Testis (tissue), 3 donors: ENCODE results near the gene KAT2B. TPM values are rescaled to one million over a fixed set of nuclear protein-coding genes. Genes with fewer than 3 reads are reported as not detected.

Source experiments
- DNase-seq: peaks from one replicate; pipeline ENCODE4 v3.0.0-alpha.2; 2019
- H3K27ac ChIP-seq, 2 donors: fragments of 200-600 bp; sonication (generic); one replicate each; pipeline ENCODE4 v1.5.1; 2019
- H3K27me3 ChIP-seq: fragments of 200-600 bp; sonication (generic); one replicate; pipeline ENCODE4 v1.5.1; 2019
- H3K36me3 ChIP-seq: fragments of 200-600 bp; sonication (generic); one replicate; pipeline ENCODE4 v1.5.1; 2017; ENCODE audit warnings: low read depth; ENCODE audit errors: missing control alignments
- H3K4me1 ChIP-seq: fragments of 200-600 bp; sonication (generic); one replicate; pipeline ENCODE4 v1.5.1; 2019
- H3K4me3 ChIP-seq, 2 donors: fragments of 200-600 bp; sonication (generic); one replicate each; pipeline ENCODE4 v1.5.1; 2017 to 2019
- H3K9me3 ChIP-seq: fragments of 200-600 bp; sonication (generic); one replicate; pipeline ENCODE4 v1.5.1; 2017
- CTCF ChIP-seq, 3 experiments: fragments of 450-650 bp in 2 of 3; fragments of 200-600 bp in 1 of 3; sonication (generic) in 1 of 3; IDR thresholded peaks; one replicate each; pipeline ENCODE4 v1.5.1; 2016 to 2019; ENCODE audit warnings: antibody characterized with exemption in 3 of 3, mild to moderate bottlenecking in 2 of 3, moderate library complexity in 1 of 3
- POLR2A ChIP-seq: fragments of 450-650 bp; IDR thresholded peaks from one replicate; pipeline ENCODE4 v1.6.1; 2017; ENCODE audit warnings: antibody characterized with exemption, mild to moderate bottlenecking, moderate library complexity
- WGBS, 2 donors: methylation state at CpG; one replicate each; pipeline ENCODE4 v1.1.5; 2018; 5-methylcytosine and 5-hydroxymethylcytosine counted together
- intact Hi-C: fragments of 100-400 bp; cut with DNase I; formaldehyde crosslinking; loops from one replicate; pipeline ENCODE4 v1.15.1; 2023; ENCODE audit warnings: low total_unique reads
- polyA plus RNA-seq: library from polyadenylated mRNA; stranded (reverse); fragments of 350-450 nt; fragmentation: Illumina TruSeq; extraction: RNeasy Lipid Tissue Mini Kit (QIAGEN cat#74804); gene quantifications from one replicate; pipeline ENCODE4 v1.2.3, GENCODE V29; 2014; ENCODE audit warnings: low read depth, low replicate concordance; ENCODE audit not compliant: insufficient read depth
- total RNA-seq, 2 donors: library from RNA; depleted of rRNA; stranded (reverse); fragments of >200 nt; gene quantifications; one replicate each; pipeline ENCODE4 v1.2.3, GENCODE V29; 2016

Gene KAT2B
- total and polyA plus RNA-seq, 3 donors from 2014 or later: 5.3 to 9.9 (median 6.5) TPM

GRCh38 chr3:20160230-20160629 is 120.0 kb downstream of the KAT2B start:
- H3K27ac ChIP-seq: no peak overlapping the region
- intact Hi-C loops: no loop called here
- H3K27me3 ChIP-seq: no peaks in the 10 kb centered on the region
- H3K36me3 ChIP-seq: no peaks in the 10 kb centered on the region
- DNase-seq: no peak
- no peaks in the 10 kb centered on the region for H3K4me1 ChIP-seq
- no peak for TF ChIP-seq POLR2A
- no peak for TF ChIP-seq CTCF (IDR thresholded peaks at IDR 0.05)
- H3K4me3 ChIP-seq: no peak overlapping the region
- no peaks in the 10 kb centered on the region for H3K9me3 ChIP-seq

GRCh38 chr3:20161714-20162113 is 121.5 kb downstream of the KAT2B start:
- H3K27ac ChIP-seq: no peak overlapping the region
- no peaks in the 10 kb centered on the region for H3K9me3 ChIP-seq
- no peaks in the 10 kb centered on the region for H3K4me1 ChIP-seq
- DNase-seq: no peak
- 95 to 100% methylated on average over 2 of the region's 2 CpGs for WGBS, 2 donors
- intact Hi-C loops: no loop called here
- H3K4me3 ChIP-seq: no peak overlapping the region
- H3K27me3 ChIP-seq: no peaks in the 10 kb centered on the region
- TF ChIP-seq CTCF (IDR thresholded peaks at IDR 0.05): no peak
- no peak for TF ChIP-seq POLR2A
- no peaks in the 10 kb centered on the region for H3K36me3 ChIP-seq

DNA sequence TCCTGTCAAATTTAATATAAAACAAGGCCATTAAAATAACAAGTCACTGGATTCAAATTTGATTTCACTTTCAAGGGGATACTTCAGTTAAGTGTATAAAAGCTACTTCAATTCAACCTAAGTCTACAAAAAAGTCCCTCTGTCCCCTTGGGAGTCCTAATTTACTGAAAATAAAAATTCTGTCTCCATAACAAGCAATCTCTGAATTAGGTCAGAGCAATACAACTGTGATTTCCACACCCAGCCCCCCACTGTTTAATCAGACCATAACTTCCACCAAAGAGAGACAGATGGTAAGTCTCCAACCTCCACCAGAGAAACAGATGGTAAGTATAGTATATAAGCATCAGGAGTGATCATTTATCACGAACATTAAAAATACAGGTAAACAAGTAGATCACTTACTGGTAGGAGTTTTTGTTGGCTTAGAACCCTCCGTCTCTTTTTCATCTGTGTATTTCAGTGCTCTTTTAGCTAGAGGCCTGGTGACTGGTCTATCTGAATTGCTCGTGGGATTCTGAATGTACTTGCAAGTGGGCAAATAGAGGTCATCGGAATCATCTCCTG is 133.7 kb downstream of the KAT2B start:
- DNase-seq: no peak
- intact Hi-C loops: no loop called here
- H3K4me1 ChIP-seq: no peaks in the 10 kb centered on the region
- H3K36me3 ChIP-seq: no peaks in the 10 kb centered on the region
- no peak overlapping the region for H3K4me3 ChIP-seq
- H3K27me3 ChIP-seq: no peaks in the 10 kb centered on the region
- H3K27ac ChIP-seq: no peak overlapping the region
- H3K9me3 ChIP-seq: no peaks in the 10 kb centered on the region
- WGBS, 2 donors: 90 to 93% methylated on average over 4 of the region's 4 CpGs
- no peak for TF ChIP-seq CTCF (IDR thresholded peaks at IDR 0.05)
- no peak for TF ChIP-seq POLR2A

- no peaks in the 10 kb centered on the region for H3K9me3 ChIP-seq
- H3K36me3 ChIP-seq: no peaks in the 10 kb centered on the region
- no peak overlapping the region for H3K4me3 ChIP-seq
- 86 to 88% methylated on average over 3 of the region's 3 CpGs for WGBS, 2 donors
- no peaks in the 10 kb centered on the region for H3K4me1 ChIP-seq
- TF ChIP-seq CTCF (IDR thresholded peaks at IDR 0.05) (no peak), POLR2A (no peak)
- H3K27me3 ChIP-seq: no peaks in the 10 kb centered on the region
- intact Hi-C loops: no loop called here
- H3K27ac ChIP-seq: no peak overlapping the region
- DNase-seq: no peak
These were observed 141.0 kb downstream of the KAT2B start for GRCh38 chr3:20181276-20181675.

- Histone ChIP-seq H3K27ac (no peak overlapping the region), H3K4me3 (no peak overlapping the region), H3K36me3 (no peaks in the 10 kb centered on the region), H3K27me3 (no peaks in the 10 kb centered on the region), H3K4me1 (peaks cover 4% of the 10 kb centered on the region), H3K9me3 (no peaks in the 10 kb centered on the region)
- 84 to 87% methylated on average over 4 of the region's 4 CpGs for WGBS, 2 donors
- TF ChIP-seq CTCF (IDR thresholded peaks at IDR 0.05): no peak
- TF ChIP-seq POLR2A: no peak
- intact Hi-C loops: no loop called here
- DNase-seq: no peak
These were observed 142.0 kb downstream of the KAT2B start for GRCh38 chr3:20182206-20182605.
